ENCODE results near the gene CLCA1.

Gene CLCA1

DNA sequence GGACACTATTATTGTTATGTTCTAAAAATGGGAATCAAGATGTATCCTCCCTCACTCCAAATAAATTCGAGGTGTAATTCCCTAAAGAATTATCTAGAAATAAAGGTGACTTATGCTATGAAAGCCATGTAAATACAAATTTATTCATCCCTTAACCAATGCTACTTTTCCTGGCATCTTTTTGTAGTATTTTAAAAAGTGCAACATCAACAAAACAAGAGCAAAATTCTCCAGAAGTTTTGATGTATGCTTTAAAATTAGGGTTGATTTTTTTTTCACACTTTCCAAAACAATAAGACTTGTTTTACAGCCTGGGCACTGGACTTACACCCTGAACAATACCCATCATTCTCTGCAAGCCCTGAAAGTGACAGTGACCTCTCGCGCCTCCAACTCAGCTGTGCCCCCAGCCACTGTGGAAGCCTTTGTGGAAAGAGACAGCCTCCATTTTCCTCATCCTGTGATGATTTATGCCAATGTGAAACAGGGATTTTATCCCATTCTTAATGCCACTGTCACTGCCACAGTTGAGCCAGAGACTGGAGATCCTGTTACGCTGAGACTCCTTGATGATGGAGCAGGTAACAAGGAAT, 21.4 kb upstream of the CLCA1 start:
- H3K4me1 ChIP-seq = no peaks in the 10 kb centered on the region
- no peaks in the 10 kb centered on the region for H3K36me3 ChIP-seq (replicated peaks)
- H3K9me3 ChIP-seq = no peaks in the 10 kb centered on the region
- no peak for DNase-seq (ENCODE audit: low spot score in 2 of 2)
- H3K4me3 ChIP-seq = no peak overlapping the region
- H3K27me3 ChIP-seq (ENCODE audit: low read depth) = no peaks in the 10 kb centered on the region; the same call in 1 of the 2 replicates
- in situ Hi-C loops (cut with MboI; ENCODE audit: low sequenced_read_pairs) = no loop called here

DNA sequence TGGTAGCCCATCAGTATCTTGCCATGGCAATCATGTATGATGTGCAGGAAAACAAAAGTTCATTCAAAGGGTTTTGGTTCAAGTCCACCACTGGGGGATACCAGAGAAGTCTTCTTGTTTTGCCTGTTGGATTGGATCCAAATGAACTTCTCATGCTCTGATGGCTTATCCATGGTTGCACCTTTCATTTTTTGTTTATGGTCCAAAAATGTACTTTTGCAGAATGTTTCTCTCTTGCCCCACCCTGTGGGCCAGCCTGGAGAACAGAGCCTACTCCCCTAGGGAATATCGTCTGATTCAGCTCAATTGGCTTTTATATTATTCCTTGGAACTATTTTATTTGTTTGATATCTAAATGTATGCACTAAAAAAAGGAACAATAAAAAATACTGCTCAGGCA, 20.1 kb upstream of the CLCA1 start:
- H3K4me3 ChIP-seq = no peak overlapping the region
- H3K36me3 ChIP-seq (replicated peaks) = no peaks in the 10 kb centered on the region
- DNase-seq (ENCODE audit: low spot score in 2 of 2) = no peak
- no peaks in the 10 kb centered on the region; the same call in 1 of the 2 replicates for H3K27me3 ChIP-seq (ENCODE audit: low read depth)
- in situ Hi-C loops (cut with MboI; ENCODE audit: low sequenced_read_pairs) = no loop called here
- no peaks in the 10 kb centered on the region for H3K4me1 ChIP-seq
- no peaks in the 10 kb centered on the region for H3K9me3 ChIP-seq

DNA sequence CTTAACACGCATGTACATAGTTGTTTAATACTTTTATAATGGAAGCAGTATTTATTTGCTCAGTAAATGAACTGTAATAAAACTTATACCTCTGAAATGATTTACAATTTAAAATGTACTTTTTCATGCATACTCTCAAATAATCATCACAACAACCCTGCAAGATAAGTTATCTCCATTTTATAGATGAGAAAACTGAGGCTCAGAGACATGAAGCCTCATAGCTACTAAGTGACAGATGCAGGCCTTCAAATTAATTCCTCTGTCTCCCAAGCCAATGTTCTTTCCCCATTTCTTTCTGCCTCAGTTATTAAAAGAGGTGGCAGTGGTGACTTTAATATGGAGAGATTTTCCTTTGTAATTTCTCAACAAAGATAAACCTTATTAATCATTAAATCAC, 19.6 kb upstream of the CLCA1 start:
- in situ Hi-C loops (cut with MboI; ENCODE audit: low sequenced_read_pairs) = no loop called here

DNA sequence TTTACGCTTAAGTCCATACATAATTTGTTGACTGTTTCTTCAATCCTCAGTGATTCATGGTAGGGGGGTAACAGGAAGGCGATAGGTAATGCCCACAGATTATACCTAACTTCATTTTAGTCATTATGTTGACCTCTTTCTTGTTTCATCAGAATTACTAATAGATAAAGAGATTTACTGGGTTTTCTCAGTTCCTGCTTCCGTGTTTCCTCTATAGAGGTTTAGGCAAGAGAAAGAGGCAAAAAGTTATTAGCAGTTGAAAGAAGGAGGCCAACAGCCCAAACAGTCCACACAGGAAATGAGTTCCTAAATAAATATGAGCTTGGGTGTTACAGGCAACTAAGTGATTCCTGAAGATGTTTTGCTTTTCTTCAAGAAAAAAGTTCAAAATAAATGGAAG, 17.9 kb upstream of the CLCA1 start:
- no peak for DNase-seq (ENCODE audit: low spot score in 2 of 2)
- no peaks in the 10 kb centered on the region for H3K4me1 ChIP-seq
- H3K27me3 ChIP-seq (ENCODE audit: low read depth) = peaks cover 5% of the 10 kb centered on the region; the same call in 1 of the 2 replicates
- no peak overlapping the region for H3K4me3 ChIP-seq
- in situ Hi-C loops (cut with MboI; ENCODE audit: low sequenced_read_pairs) = no loop called here
- no peaks in the 10 kb centered on the region for H3K9me3 ChIP-seq
- no peaks in the 10 kb centered on the region for H3K36me3 ChIP-seq (replicated peaks)

More for the DNA sequence above, 19.6 kb upstream of the CLCA1 start:
- no peaks in the 10 kb centered on the region; the same call in 1 of the 2 replicates for H3K27me3 ChIP-seq (ENCODE audit: low read depth)
- no peak for DNase-seq (ENCODE audit: low spot score in 2 of 2)
- H3K9me3 ChIP-seq = no peaks in the 10 kb centered on the region
- H3K36me3 ChIP-seq (replicated peaks) = no peaks in the 10 kb centered on the region
- H3K4me3 ChIP-seq = no peak overlapping the region
- no peaks in the 10 kb centered on the region for H3K4me1 ChIP-seq

DNA sequence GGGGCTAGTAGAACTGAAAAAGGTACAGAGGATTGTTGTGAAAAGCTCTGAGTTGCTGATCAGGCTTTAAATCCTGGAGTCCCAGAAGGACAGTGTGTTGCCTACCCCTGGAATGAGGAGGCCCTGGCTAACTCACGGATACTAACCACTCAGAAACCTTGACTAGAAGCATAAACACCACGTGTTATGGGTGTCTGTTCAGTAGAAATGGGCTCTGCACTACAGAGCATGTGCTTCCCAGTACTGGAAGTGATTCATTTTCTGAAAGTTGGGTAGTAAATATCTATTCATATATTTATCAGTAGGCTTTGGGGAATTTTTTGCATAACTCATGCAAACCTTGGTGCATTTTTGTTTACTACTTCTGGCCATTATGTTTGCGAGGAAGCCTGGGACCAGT, 15.1 kb upstream of the CLCA1 start:
- Histone ChIP-seq H3K4me1 (no peaks in the 10 kb centered on the region), H3K9me3 (no peaks in the 10 kb centered on the region), H3K36me3 (replicated peaks) (no peaks in the 10 kb centered on the region), H3K4me3 (no peak overlapping the region), H3K27me3 (ENCODE audit: low read depth) (peaks cover 11% of the 10 kb centered on the region; the same call in 1 of the 2 replicates)
- no peak for DNase-seq (ENCODE audit: low spot score in 2 of 2)
- in situ Hi-C loops (cut with MboI; ENCODE audit: low sequenced_read_pairs) = no loop called here

DNA sequence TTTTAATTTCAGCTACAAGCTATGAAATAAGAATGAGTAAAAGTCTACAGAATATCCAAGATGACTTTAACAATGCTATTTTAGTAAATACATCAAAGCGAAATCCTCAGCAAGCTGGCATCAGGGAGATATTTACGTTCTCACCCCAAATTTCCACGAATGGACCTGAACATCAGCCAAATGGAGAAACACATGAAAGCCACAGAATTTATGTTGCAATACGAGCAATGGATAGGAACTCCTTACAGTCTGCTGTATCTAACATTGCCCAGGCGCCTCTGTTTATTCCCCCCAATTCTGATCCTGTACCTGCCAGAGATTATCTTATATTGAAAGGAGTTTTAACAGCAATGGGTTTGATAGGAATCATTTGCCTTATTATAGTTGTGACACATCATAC, 13.7 kb upstream of the CLCA1 start:
- in situ Hi-C loops (cut with MboI; ENCODE audit: low sequenced_read_pairs) = no loop called here
- Histone ChIP-seq H3K4me1 (no peaks in the 10 kb centered on the region), H3K27me3 (ENCODE audit: low read depth) (peaks cover 11% of the 10 kb centered on the region; the same call in 1 of the 2 replicates), H3K4me3 (no peak overlapping the region), H3K36me3 (replicated peaks) (no peaks in the 10 kb centered on the region), H3K9me3 (no peaks in the 10 kb centered on the region)
- DNase-seq (ENCODE audit: low spot score in 2 of 2) = no peak

DNA sequence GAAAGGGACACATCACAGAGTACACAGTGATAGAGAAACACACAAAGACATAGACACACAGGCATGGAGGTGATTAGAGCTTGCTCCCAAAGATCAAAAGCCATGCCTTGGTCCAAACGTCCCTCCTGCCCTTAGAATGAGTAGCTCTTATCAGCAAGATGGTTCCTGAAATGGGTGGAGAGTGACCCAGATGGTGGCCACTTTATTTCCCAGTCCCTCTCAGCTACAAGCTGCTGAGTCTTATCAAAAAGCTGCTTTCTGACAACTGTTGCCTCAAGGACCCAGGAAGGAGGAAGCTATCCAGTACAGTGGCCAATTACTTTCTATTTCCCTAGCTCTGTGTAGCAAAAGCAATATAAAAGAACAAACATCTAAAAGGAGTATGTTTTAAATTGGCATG, 7.7 kb upstream of the CLCA1 start:
- in situ Hi-C loops (cut with MboI; ENCODE audit: low sequenced_read_pairs) = no loop called here
- H3K4me1 ChIP-seq = no peaks in the 10 kb centered on the region
- peaks cover 7% of the 10 kb centered on the region; the same call in 1 of the 2 replicates for H3K27me3 ChIP-seq (ENCODE audit: low read depth)
- no peaks in the 10 kb centered on the region for H3K36me3 ChIP-seq (replicated peaks)
- DNase-seq (ENCODE audit: low spot score in 2 of 2) = no peak
- no peak overlapping the region for H3K4me3 ChIP-seq
- no peaks in the 10 kb centered on the region for H3K9me3 ChIP-seq

DNA sequence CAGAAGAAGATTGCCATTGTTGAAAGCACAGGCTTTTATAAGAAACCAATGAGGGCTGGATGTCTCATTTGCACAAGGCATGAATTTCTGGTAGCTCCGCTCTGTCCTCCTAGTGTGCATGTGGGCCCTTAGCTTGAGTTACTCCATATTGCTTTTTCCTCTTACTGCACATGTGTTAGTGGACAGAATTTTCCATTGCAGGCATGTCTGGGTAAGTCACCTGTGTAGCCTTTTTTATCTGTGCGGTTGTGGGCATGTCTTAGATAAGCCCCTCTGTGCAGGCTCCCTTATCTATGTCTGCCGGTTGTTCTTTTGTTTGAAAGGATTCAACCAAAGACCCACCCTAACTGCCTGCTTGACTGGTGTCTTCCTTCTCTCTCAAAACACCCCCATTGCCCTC, 7.2 kb upstream of the CLCA1 start:
- Histone ChIP-seq H3K9me3 (no peaks in the 10 kb centered on the region), H3K27me3 (ENCODE audit: low read depth) (peaks cover 7% of the 10 kb centered on the region; the same call in 1 of the 2 replicates), H3K4me1 (no peaks in the 10 kb centered on the region), H3K36me3 (replicated peaks) (no peaks in the 10 kb centered on the region), H3K4me3 (no peak overlapping the region)
- in situ Hi-C loops (cut with MboI; ENCODE audit: low sequenced_read_pairs) = no loop called here
- no peak for DNase-seq (ENCODE audit: low spot score in 2 of 2)

DNA sequence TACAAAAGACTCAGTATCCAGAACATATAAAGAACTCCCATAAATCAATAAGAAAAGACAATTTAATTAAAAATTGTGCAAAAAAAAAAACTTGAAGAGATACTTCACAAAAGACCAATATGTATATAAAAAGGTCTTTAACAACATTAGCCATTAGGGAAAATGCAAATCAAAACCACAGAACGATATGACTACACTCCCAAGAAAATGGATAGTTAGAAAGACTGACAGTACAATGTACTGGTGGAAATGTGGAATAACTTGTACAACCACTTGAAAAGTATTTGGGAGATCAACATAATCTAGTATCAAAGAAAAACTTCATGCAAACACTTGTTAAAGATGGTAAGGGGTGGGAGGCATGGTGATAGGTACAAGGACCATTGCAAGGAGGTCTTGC, 3.9 kb upstream of the CLCA1 start:
- H3K4me3 ChIP-seq = no peak overlapping the region
- no peak for DNase-seq (ENCODE audit: low spot score in 2 of 2)
- in situ Hi-C loops (cut with MboI; ENCODE audit: low sequenced_read_pairs) = no loop called here
- no peaks in the 10 kb centered on the region for H3K9me3 ChIP-seq
- H3K4me1 ChIP-seq = no peaks in the 10 kb centered on the region
- H3K36me3 ChIP-seq (replicated peaks) = no peaks in the 10 kb centered on the region
- peaks cover 12% of the 10 kb centered on the region for H3K27me3 ChIP-seq (ENCODE audit: low read depth)

DNA sequence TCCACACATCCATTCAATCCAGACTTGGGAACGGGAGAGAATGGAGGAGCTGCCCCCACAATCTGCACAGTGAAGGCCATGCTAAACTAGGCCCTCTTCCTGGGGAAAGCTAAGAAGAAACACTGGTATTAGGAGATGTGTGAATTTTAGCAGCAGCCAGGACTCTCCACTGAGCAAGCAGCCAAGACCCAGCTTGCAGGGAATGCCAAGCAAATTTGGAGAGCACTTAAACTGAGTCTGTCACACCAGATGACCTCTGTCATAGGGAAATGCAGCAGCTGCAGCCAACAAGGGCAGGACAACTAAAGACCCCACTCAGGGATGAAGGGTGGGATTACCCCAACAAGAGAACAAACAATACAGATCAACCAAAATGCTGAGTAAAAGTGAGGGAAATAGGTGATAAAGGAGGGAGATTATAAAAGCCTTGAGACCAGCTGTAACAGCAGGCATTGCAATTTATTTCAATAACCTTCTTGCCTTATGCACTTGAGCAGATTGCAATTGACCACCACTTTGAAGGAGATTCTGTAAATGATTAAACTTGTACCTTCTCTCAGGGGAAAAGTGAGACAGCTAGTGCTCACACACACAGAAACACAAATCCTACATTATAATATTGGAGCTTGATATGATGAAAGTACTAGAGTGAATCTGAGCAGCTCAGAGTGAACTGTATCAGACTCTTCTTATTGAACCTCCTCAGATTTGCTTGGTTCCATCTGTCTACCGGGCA, 2.5 kb upstream of the CLCA1 start:
- Histone ChIP-seq H3K4me1 (no peaks in the 10 kb centered on the region), H3K27me3 (ENCODE audit: low read depth) (peaks cover 17% of the 10 kb centered on the region), H3K9me3 (no peaks in the 10 kb centered on the region), H3K36me3 (replicated peaks) (no peaks in the 10 kb centered on the region), H3K4me3 (no peak overlapping the region)
- DNase-seq (ENCODE audit: low spot score in 2 of 2) = no peak
- in situ Hi-C loops (cut with MboI; ENCODE audit: low sequenced_read_pairs) = no loop called here

DNA sequence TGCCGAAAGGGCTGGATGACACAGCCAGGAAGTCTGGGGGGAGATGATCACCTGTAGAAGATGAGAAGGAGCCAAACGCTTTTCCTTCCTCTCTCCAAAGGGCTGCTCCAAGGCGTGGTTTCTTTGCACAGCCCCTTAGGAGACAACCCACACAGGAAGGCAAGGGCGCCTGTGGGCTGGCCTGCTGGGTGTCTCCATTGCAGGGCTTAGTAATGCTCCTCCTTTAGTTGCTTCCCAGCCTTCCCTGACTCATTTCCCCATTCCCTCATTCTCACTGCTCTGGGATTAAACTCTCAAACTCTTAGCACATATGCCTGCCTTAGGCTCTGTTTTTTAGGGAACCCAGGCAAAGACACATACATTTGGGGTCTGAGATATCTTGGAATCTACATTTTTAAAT, 1.7 kb upstream of the CLCA1 start:
- no peaks in the 10 kb centered on the region for H3K9me3 ChIP-seq
- DNase-seq (ENCODE audit: low spot score in 2 of 2) = no peak
- in situ Hi-C loops (cut with MboI; ENCODE audit: low sequenced_read_pairs) = no loop called here
- H3K27me3 ChIP-seq (ENCODE audit: low read depth) = peaks cover 19% of the 10 kb centered on the region
- H3K36me3 ChIP-seq (replicated peaks) = no peaks in the 10 kb centered on the region
- H3K4me1 ChIP-seq = no peaks in the 10 kb centered on the region
- H3K4me3 ChIP-seq = no peak overlapping the region

DNA sequence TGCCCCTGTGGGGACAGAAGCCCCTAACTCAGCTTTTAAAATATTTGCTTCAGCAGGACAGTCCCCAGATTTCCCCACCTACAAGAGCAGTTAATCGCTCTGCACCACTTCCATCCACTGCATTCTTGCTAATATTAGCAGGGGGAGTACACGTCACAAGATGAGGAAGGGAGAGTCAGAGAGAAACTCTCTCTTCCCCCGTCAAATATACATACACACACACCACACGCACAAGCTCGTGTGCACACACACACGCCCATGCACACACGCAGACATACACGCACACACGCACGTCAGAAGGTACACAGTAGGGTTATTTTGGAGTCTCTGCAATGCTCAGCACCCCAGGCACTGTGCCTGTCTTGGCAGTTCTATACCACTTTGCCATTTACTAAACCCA, 2.1 kb downstream of the CLCA1 start:
- H3K4me3 ChIP-seq = no peak overlapping the region
- in situ Hi-C loops (cut with MboI; ENCODE audit: low sequenced_read_pairs) = no loop called here
- peaks cover 23% of the 10 kb centered on the region for H3K27me3 ChIP-seq (ENCODE audit: low read depth)
- no peaks in the 10 kb centered on the region for H3K9me3 ChIP-seq
- no peak for DNase-seq (ENCODE audit: low spot score in 2 of 2)
- no peaks in the 10 kb centered on the region for H3K36me3 ChIP-seq (replicated peaks)
- H3K4me1 ChIP-seq = no peaks in the 10 kb centered on the region

DNA sequence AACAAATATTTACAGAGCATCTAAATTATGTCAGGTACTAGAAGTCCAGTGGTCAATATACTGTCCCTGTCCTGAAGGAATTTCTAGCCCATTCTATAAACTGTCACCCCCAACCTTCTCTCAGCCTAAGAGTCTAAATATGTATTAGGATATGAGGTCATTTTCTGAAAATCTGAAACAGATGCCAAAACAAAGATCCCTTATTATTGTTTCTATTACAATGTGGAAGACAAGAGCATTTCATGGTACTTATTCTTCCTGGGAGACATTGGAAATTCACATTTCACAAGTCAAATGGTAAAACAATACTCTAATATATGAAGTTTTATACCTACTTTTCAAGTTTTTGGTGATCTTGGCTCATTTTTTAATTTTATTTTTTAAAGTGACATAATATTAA, 2.6 kb downstream of the CLCA1 start:
- Histone ChIP-seq H3K9me3 (no peaks in the 10 kb centered on the region), H3K27me3 (ENCODE audit: low read depth) (peaks cover 23% of the 10 kb centered on the region), H3K4me3 (no peak overlapping the region), H3K36me3 (replicated peaks) (no peaks in the 10 kb centered on the region), H3K4me1 (no peaks in the 10 kb centered on the region)
- DNase-seq (ENCODE audit: low spot score in 2 of 2) = no peak
- in situ Hi-C loops (cut with MboI; ENCODE audit: low sequenced_read_pairs) = no loop called here

DNA sequence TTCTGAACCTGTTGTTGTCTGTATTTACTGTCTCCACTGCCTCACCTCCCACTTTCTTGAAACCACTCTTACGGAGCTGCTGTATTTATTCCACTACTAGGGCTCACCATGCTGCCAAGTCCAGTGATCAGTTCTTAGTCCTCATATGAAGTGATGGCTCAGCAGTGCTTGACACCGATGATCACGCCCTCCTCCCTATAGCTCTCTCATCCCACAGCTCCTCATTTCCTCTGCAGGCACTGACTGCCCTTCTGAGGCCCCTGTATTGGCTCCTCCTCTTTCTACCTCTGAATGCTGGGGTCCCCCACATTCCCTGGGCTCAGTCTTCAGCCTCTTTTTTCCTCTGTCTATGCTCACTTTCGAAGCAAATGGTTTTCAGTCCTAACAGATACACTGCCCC, 3.4 kb downstream of the CLCA1 start:
- H3K36me3 ChIP-seq (replicated peaks) = no peaks in the 10 kb centered on the region

More for the DNA sequence above, 3.4 kb downstream of the CLCA1 start:
- peaks cover 23% of the 10 kb centered on the region for H3K27me3 ChIP-seq (ENCODE audit: low read depth)
- H3K4me1 ChIP-seq = no peaks in the 10 kb centered on the region
- in situ Hi-C loops (cut with MboI; ENCODE audit: low sequenced_read_pairs) = no loop called here
- no peak overlapping the region for H3K4me3 ChIP-seq
- H3K9me3 ChIP-seq = no peaks in the 10 kb centered on the region
- DNase-seq (ENCODE audit: low spot score in 2 of 2) = no peak
